Smooth muscle cell of the brain vasculature (primary cell): Measurements from ENCODE around the gene NT5DC3.

Source experiments
- DNase-seq: peaks from one replicate; pipeline ENCODE4 v3.0.0-alpha.2; 2012; ENCODE audit warnings: low read depth, low spot score

Gene NT5DC3

GRCh38 chr12:103783744-103784664, 57.0 kb downstream of the NT5DC3 start:
- no peak for DNase-seq

GRCh38 chr12:103782399-103782798, 58.6 kb downstream of the NT5DC3 start:
- no peak for DNase-seq

GRCh38 chr12:103780992-103781391, 60.0 kb downstream of the NT5DC3 start:
- DNase-seq, result no peak

GRCh38 chr12:103780093-103780440, 61.0 kb downstream of the NT5DC3 start:
- DNase-seq, result no peak

- no peak for DNase-seq
Measured at GRCh38 chr12:103779410-103780092, 61.5 kb downstream of the NT5DC3 start.

GRCh38 chr12:103778781-103779180, 62.3 kb downstream of the NT5DC3 start:
- no peak for DNase-seq

- DNase-seq, result no peak
Measured at GRCh38 chr12:103774977-103775560, 66.0 kb downstream of the NT5DC3 start.

- DNase-seq, result no peak
Measured at GRCh38 chr12:103773109-103773910, 67.7 kb downstream of the NT5DC3 start.

- DNase-seq, result no peak
Measured at GRCh38 chr12:103772367-103773108, 68.5 kb downstream of the NT5DC3 start.

- DNase-seq, result no peak
Measured at GRCh38 chr12:103771466-103771865, 69.6 kb downstream of the NT5DC3 start.

GRCh38 chr12:103769240-103769945, 71.6 kb downstream of the NT5DC3 start:
- no peak for DNase-seq

- no peak for DNase-seq
Measured at GRCh38 chr12:103768467-103769123, 72.4 kb downstream of the NT5DC3 start.

GRCh38 chr12:103766028-103766427, 75.0 kb downstream of the NT5DC3 start:
- DNase-seq, result no peak

- DNase-seq, result no peak
Measured at GRCh38 chr12:103765322-103765721, 75.7 kb downstream of the NT5DC3 start.

- DNase-seq, result no peak
Measured at GRCh38 chr12:103762473-103762872, 78.6 kb downstream of the NT5DC3 start.

GRCh38 chr12:103758310-103759089, 82.5 kb downstream of the NT5DC3 start:
- no peak for DNase-seq

GRCh38 chr12:103757248-103757647, 83.8 kb downstream of the NT5DC3 start:
- DNase-seq, result no peak

- no peak for DNase-seq
Measured at GRCh38 chr12:103756443-103756842, 84.6 kb downstream of the NT5DC3 start.

- DNase-seq, result no peak
Measured at GRCh38 chr12:103755425-103755824, 85.6 kb downstream of the NT5DC3 start.
